ENCODE results near the gene VPS35.

GRCh38 chr16:46729326-46729995, 40.5 kb upstream of the VPS35 start:
- TF ChIP-seq POLR2A (IDR thresholded peaks at IDR 0.05) (no peak), CTCF (IDR thresholded peaks at IDR 0.05 in 4 of 5, conservative IDR thresholded peaks at IDR 0.05 in 1 of 5) (no peak)

Measured in gastrocnemius medialis (tissue), 4 donors.